Caco-2 (cell line): ENCODE data around the gene CTSD. TPM values are rescaled to one million over a fixed set of nuclear protein-coding genes. Genes with fewer than 3 reads are reported as not detected.

Experiments
- BruUV-seq: library from RNA; stranded (reverse); fragments of 400-500 nt; replicated peaks from 2 replicates; lab custom pipeline; 2021; lab: Mats Ljungman, UMichigan
- CTCF ChIA-PET: fragments of 300-600 bp; sonication (Branson Sonifier 250); formaldehyde crosslinking; loops from one replicate; lab custom pipeline; 2022; ENCODE audit warnings: antibody characterized with exemption; lab: Charles Lee
- POLR2A ChIA-PET: fragments of 300-600 bp; sonication (Branson Sonifier 250); formaldehyde crosslinking; loops from one replicate; lab custom pipeline; 2022; ENCODE audit warnings: antibody characterized with exemption; lab: Charles Lee
- DNase-seq, 2 experiments: peaks; one replicate each; pipeline versions ENCODE4 v3.0.0 to v3.0.0-alpha.2; 2020 to 2022
- H3K27me3 ChIP-seq: replicated peaks from 2 replicates; pipeline ENCODE4 v1.6.0; 2011; ENCODE audit warnings: low read length; ENCODE audit not compliant: control insufficient read depth, insufficient read depth
- H3K36me3 ChIP-seq: 2 replicates; pipeline ENCODE4 v1.5.1; 2011; ENCODE audit warnings: low read length; ENCODE audit not compliant: control insufficient read depth, insufficient read depth
- H3K4me1 ChIP-seq: fragments of 250-450 bp; sonication (Bioruptor Pico); 2 replicates; pipeline ENCODE4 v1.5.1; 2020; ENCODE audit warnings: mild to moderate bottlenecking
- H3K4me3 ChIP-seq: 2 replicates; pipeline ENCODE4 v1.5.1; 2011; ENCODE audit warnings: low read depth, mild to moderate bottlenecking, control low read depth, low read length
- H3K9me3 ChIP-seq: fragments of 250-450 bp; sonication (Bioruptor Pico); 2 replicates; pipeline ENCODE4 v1.5.1; 2020; ENCODE audit warnings: mild to moderate bottlenecking, moderate library complexity
- H3K27ac Mint-ChIP-seq: one replicate; pipeline ENCODE4 v1.8.0; 2022; ENCODE audit warnings: mixed read lengths; ENCODE audit not compliant: unreplicated experiment
- H3K27me3 Mint-ChIP-seq: one replicate; pipeline ENCODE4 v1.8.0; 2022; ENCODE audit warnings: mixed read lengths; ENCODE audit not compliant: insufficient read depth, unreplicated experiment
- H3K36me3 Mint-ChIP-seq: one replicate; pipeline ENCODE4 v1.8.0; 2022; ENCODE audit warnings: mild to moderate bottlenecking, mixed read lengths; ENCODE audit not compliant: insufficient read depth, unreplicated experiment
- H3K4me1 Mint-ChIP-seq: one replicate; pipeline ENCODE4 v1.8.0; 2022; ENCODE audit warnings: low read depth, mixed read lengths; ENCODE audit not compliant: unreplicated experiment
- H3K4me3 Mint-ChIP-seq: one replicate; pipeline ENCODE4 v1.8.0; 2022; ENCODE audit warnings: mild to moderate bottlenecking, moderate library complexity, mixed read lengths; ENCODE audit not compliant: unreplicated experiment
- H3K9me3 Mint-ChIP-seq: one replicate; pipeline ENCODE4 v1.8.0; 2022; ENCODE audit warnings: mixed read lengths; ENCODE audit not compliant: unreplicated experiment
- CTCF ChIP-seq, 2 experiments: fragments of 200-600 bp in 1 of 2; IDR thresholded peaks; 1 replicate in 1 of 2; 2 replicates in 1 of 2; pipeline versions ENCODE4 v1.5.1 to v1.8.0; 2011 to 2022; ENCODE audit warnings: antibody characterized with exemption in 1 of 2, control low read depth in 1 of 2, inconsistent platforms in 1 of 2, low read depth in 1 of 2, low read length in 1 of 2, mild to moderate bottlenecking in 1 of 2, moderate library complexity in 1 of 2; ENCODE audit not compliant: insufficient read depth in 1 of 2, severe bottlenecking in 1 of 2, unreplicated experiment in 1 of 2
- intact Hi-C: fragments of 100-400 bp; cut with micrococcal nuclease; formaldehyde crosslinking; loops from one replicate; pipeline ENCODE4 v1.10.0; 2022; ENCODE audit not compliant: unreplicated experiment
- total RNA-seq: library from RNA; stranded (reverse); gene quantifications from 2 replicates; pipeline ENCODE4 v1.2.3, GENCODE V29; 2022

CTSD gene
- total RNA-seq, 1 experiment from 2014 or later = 335 TPM

GRCh38 chr11:1774886-1775285 is 11.2 kb upstream of the CTSD start:
- H3K27me3 ChIP-seq = no peaks in the 10 kb centered on the region
- no peak for TF ChIP-seq CTCF (IDR thresholded peaks at IDR 0.05; ENCODE audit: insufficient read depth in 1 of 2, low read depth in 1 of 2, low read length in 1 of 2, severe bottlenecking in 1 of 2, unreplicated experiment in 1 of 2)
- no TSS peak for BruUV-seq
- no peaks in the 10 kb centered on the region for H3K9me3 ChIP-seq
- Mint-ChIP-seq H3K4me1 (peaks cover 11% of the 10 kb centered on the region), H3K27me3 (no peaks in the 10 kb centered on the region), H3K9me3 (no peaks in the 10 kb centered on the region), H3K4me3 (no peak overlapping the region), H3K27ac (no peak overlapping the region), H3K36me3 (no peaks in the 10 kb centered on the region)
- CTCF ChIA-PET = no interaction called here
- no peak for DNase-seq
- intact Hi-C loops = no loop called here
- peaks cover 11% of the 10 kb centered on the region for H3K4me1 ChIP-seq
- no peaks in the 10 kb centered on the region for H3K36me3 ChIP-seq
- no peak overlapping the region for H3K4me3 ChIP-seq
- POLR2A ChIA-PET = no interaction called here

- H3K27me3 Mint-ChIP-seq = no peaks in the 10 kb centered on the region
- H3K9me3 ChIP-seq = no peaks in the 10 kb centered on the region
- H3K4me1 ChIP-seq = peaks cover 11% of the 10 kb centered on the region
- intact Hi-C loops = no loop called here
- CTCF ChIA-PET = no interaction called here
- H3K36me3 Mint-ChIP-seq = no peaks in the 10 kb centered on the region
- H3K4me3 Mint-ChIP-seq = no peak overlapping the region
- no peak overlapping the region for H3K27ac Mint-ChIP-seq
- H3K9me3 Mint-ChIP-seq = no peaks in the 10 kb centered on the region
- TF ChIP-seq CTCF (IDR thresholded peaks at IDR 0.05; ENCODE audit: insufficient read depth in 1 of 2, low read depth in 1 of 2, low read length in 1 of 2, severe bottlenecking in 1 of 2, unreplicated experiment in 1 of 2) = no peak
- no peaks in the 10 kb centered on the region for H3K27me3 ChIP-seq
- POLR2A ChIA-PET = no interaction called here
- H3K4me1 Mint-ChIP-seq = peaks cover 11% of the 10 kb centered on the region
- DNase-seq = no peak
- no TSS peak for BruUV-seq
- H3K36me3 ChIP-seq = no peaks in the 10 kb centered on the region
- H3K4me3 ChIP-seq = no peak overlapping the region
Observed at GRCh38 chr11:1773994-1774550, 10.3 kb upstream of the CTSD start.

- no peak overlapping the region for H3K4me3 ChIP-seq
- Mint-ChIP-seq H3K9me3 (no peaks in the 10 kb centered on the region), H3K4me3 (no peak overlapping the region), H3K4me1 (peaks cover 11% of the 10 kb centered on the region), H3K36me3 (no peaks in the 10 kb centered on the region), H3K27me3 (no peaks in the 10 kb centered on the region), H3K27ac (no peak overlapping the region)
- intact Hi-C loops = no loop called here
- peak in 1 of 2 experiments; percentile 39 for DNase-seq
- no peaks in the 10 kb centered on the region for H3K36me3 ChIP-seq
- POLR2A ChIA-PET = no interaction called here
- no peak for TF ChIP-seq CTCF (IDR thresholded peaks at IDR 0.05; ENCODE audit: insufficient read depth in 1 of 2, low read depth in 1 of 2, low read length in 1 of 2, severe bottlenecking in 1 of 2, unreplicated experiment in 1 of 2)
- H3K4me1 ChIP-seq = peaks cover 11% of the 10 kb centered on the region
- CTCF ChIA-PET = no interaction called here
- no peaks in the 10 kb centered on the region for H3K9me3 ChIP-seq
- no TSS peak for BruUV-seq
- no peaks in the 10 kb centered on the region for H3K27me3 ChIP-seq
Observed at GRCh38 chr11:1773131-1773993, 9.6 kb upstream of the CTSD start.
